Activated gamma-delta T cell treated with anti-CD3 and anti-CD28 coated beads, Interleukin-2, amount 50 U/mL, for 16 hours (primary cell): Measurements from ENCODE around the gene ADIPOR2.
A peak's percentile ranks its signal among the peaks of the same experiment; 100 is the strongest.

Experiments used
- DNase-seq: peaks from one replicate; pipeline ENCODE4 v3.0.0-alpha.2; 2020; ENCODE audit warnings: low read depth

Gene ADIPOR2

GRCh38 chr12:1799882-1800400, 109.1 kb downstream of the ADIPOR2 start:
- DNase-seq, result no peak

- DNase-seq, result no peak
Observed at GRCh38 chr12:1800401-1801302, 109.8 kb downstream of the ADIPOR2 start.

- DNase-seq, result no peak
Observed at GRCh38 chr12:1801303-1801975, 110.6 kb downstream of the ADIPOR2 start.

GRCh38 chr12:1803736-1804135, 112.9 kb downstream of the ADIPOR2 start:
- no peak for DNase-seq

GRCh38 chr12:1804545-1805332, 113.9 kb downstream of the ADIPOR2 start:
- peak; percentile 69 for DNase-seq

GRCh38 chr12:1805441-1806081, 114.7 kb downstream of the ADIPOR2 start:
- no peak for DNase-seq

GRCh38 chr12:1806301-1807086, 115.6 kb downstream of the ADIPOR2 start:
- no peak for DNase-seq

GRCh38 chr12:1807087-1807860, 116.4 kb downstream of the ADIPOR2 start:
- DNase-seq, result no peak

GRCh38 chr12:1808036-1808797, 117.3 kb downstream of the ADIPOR2 start:
- DNase-seq, result no peak

- no peak for DNase-seq
Observed at GRCh38 chr12:1808798-1809480, 118.1 kb downstream of the ADIPOR2 start.

GRCh38 chr12:1809591-1810190, 118.8 kb downstream of the ADIPOR2 start:
- DNase-seq, result no peak

- no peak for DNase-seq
Observed at GRCh38 chr12:1810201-1810930, 119.5 kb downstream of the ADIPOR2 start.

GRCh38 chr12:1810931-1811280, 120.0 kb downstream of the ADIPOR2 start:
- DNase-seq, result no peak

GRCh38 chr12:1811281-1811947, 120.5 kb downstream of the ADIPOR2 start:
- no peak for DNase-seq

- DNase-seq, result no peak
Observed at GRCh38 chr12:1811948-1812291, 121.0 kb downstream of the ADIPOR2 start.

- no peak for DNase-seq
Observed at GRCh38 chr12:1812650-1813302, 121.9 kb downstream of the ADIPOR2 start.

- no peak for DNase-seq
Observed at GRCh38 chr12:1814266-1814665, 123.4 kb downstream of the ADIPOR2 start.
